ENCODE data around the gene AKT3.

Gene AKT3

GRCh38 chr1:243770860-243771259, 79.2 kb downstream of the AKT3 start:
- FAIRE-seq: no peak
- DNase-seq (ENCODE audit: insufficient read length, low spot score): no peak

DNA sequence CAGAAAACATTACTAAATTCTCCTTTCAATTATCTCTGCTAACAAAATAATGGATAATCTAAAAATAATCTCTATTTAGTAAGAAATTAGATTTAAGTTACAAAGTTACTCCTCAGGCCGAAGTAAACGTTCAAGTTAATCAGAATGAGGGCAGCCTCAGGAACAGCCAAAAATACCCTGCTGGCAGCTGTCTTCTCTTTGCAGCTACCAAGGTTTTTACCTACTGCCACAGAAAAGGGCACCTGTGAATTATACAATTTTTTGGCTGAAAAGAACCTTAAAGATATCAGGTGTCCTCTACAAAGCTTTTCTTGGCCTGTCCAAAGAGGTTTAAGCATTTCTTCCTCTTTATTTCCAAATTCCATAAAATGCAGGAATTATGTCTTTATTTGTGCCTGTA, 84.4 kb downstream of the AKT3 start:
- FAIRE-seq: no peak
- no peak for TF ChIP-seq POU2F2 (IDR thresholded peaks at IDR 0.05; ENCODE audit: low read depth, low read length)
- no peak for TF ChIP-seq POLR2A (IDR thresholded peaks at IDR 0.05; ENCODE audit: low read depth, low read length)
- no peak for TF ChIP-seq TAF1 (IDR thresholded peaks at IDR 0.05; ENCODE audit: low read depth, low read length)
- no peak for TF ChIP-seq PAX5 (IDR thresholded peaks at IDR 0.05; ENCODE audit: insufficient read depth, low read length, severe bottlenecking)

More at GRCh38 chr1:243770860-243771259, 79.2 kb downstream of the AKT3 start:
- no peak for TF ChIP-seq TAF1 (IDR thresholded peaks at IDR 0.05; ENCODE audit: low read depth, low read length)
- no peak for TF ChIP-seq SPI1 (IDR thresholded peaks at IDR 0.05; ENCODE audit: low read depth, low read length)
- no peak for TF ChIP-seq PAX5 (IDR thresholded peaks at IDR 0.05; ENCODE audit: insufficient read depth, low read length, severe bottlenecking)
- TF ChIP-seq POU2F2 (IDR thresholded peaks at IDR 0.05; ENCODE audit: low read depth, low read length): no peak

DNA sequence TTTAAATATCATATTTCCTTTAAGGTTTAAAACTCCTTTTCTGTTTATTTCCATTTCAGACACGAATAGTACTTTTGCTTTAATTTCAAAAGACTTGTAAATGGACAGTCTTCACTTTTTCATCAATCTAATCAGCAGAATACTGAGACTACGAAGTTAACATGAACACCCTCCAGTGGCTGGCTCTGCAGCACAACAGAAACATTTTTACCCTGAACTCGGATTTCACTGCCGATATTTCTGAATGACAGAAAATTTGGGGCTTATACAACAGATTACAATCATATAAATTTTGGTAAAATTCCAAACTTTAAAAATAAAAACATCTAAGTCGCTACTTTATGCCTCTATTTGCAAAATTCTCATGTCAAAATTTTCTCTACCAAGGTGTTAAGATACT, 86.2 kb downstream of the AKT3 start:
- no peak for DNase-seq (ENCODE audit: insufficient read length, low spot score)
- no peak for FAIRE-seq

More for the DNA sequence above, 84.4 kb downstream of the AKT3 start:
- DNase-seq (ENCODE audit: insufficient read length, low spot score): no peak

DNA sequence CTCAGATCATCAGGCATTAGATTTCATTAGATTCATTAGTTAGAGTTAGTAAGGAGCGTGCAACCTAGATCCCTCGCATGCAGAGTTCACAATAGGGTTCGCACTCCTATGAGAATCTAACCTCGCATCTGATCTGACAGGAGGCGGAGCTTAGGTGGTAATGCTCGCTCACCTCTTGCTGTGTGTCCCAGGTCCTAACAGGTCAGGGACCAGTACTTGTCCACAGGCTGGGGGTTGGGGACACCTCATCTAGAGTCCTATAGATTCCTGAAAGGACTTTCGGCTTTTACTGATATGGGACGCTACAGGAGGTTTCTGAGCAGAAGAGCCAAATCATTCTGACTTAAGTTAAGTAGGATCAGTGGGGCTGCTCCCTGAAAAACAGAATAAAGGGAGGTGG, 91.4 kb downstream of the AKT3 start:
- DNase-seq (ENCODE audit: insufficient read length, low spot score) (no peak), FAIRE-seq (no peak)
- no peak for TF ChIP-seq TAF1 (IDR thresholded peaks at IDR 0.05; ENCODE audit: low read depth, low read length)
- no peak for TF ChIP-seq POLR2A (IDR thresholded peaks at IDR 0.05; ENCODE audit: low read depth, low read length)
- TF ChIP-seq PAX5 (IDR thresholded peaks at IDR 0.05; ENCODE audit: insufficient read depth, low read length, severe bottlenecking): no peak
- TF ChIP-seq POLR2AphosphoS5 (IDR thresholded peaks at IDR 0.05; ENCODE audit: low read depth, low read length): no peak
- no peak for TF ChIP-seq POU2F2 (IDR thresholded peaks at IDR 0.05; ENCODE audit: low read depth, low read length)
- TF ChIP-seq SPI1 (IDR thresholded peaks at IDR 0.05; ENCODE audit: low read depth, low read length): no peak

More for the DNA sequence above, 86.2 kb downstream of the AKT3 start:
- TF ChIP-seq POLR2AphosphoS5 (IDR thresholded peaks at IDR 0.05; ENCODE audit: low read depth, low read length): no peak
- no peak for TF ChIP-seq PAX5 (IDR thresholded peaks at IDR 0.05; ENCODE audit: insufficient read depth, low read length, severe bottlenecking)
- no peak for TF ChIP-seq POLR2A (IDR thresholded peaks at IDR 0.05; ENCODE audit: low read depth, low read length)
- no peak for TF ChIP-seq POU2F2 (IDR thresholded peaks at IDR 0.05; ENCODE audit: low read depth, low read length)
- TF ChIP-seq TAF1 (IDR thresholded peaks at IDR 0.05; ENCODE audit: low read depth, low read length): no peak
- no peak for TF ChIP-seq SPI1 (IDR thresholded peaks at IDR 0.05; ENCODE audit: low read depth, low read length)

DNA sequence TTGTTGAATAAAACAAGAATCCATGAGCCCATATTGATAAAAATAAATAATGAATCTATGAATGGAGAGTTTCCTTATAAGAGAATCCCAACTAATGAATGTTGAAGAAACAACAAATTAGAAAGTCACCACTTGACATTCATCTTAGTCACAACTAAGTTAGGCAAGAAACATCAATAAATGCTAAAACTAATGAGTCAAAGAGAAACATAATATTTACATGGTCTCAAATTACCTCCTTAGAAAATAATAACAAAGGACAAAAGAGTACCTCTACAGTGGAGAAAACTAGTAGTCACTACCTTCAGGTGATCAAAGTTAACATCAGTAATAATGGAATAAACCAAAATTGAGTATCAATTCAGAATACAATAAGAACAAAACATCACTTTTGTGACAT, 93.5 kb downstream of the AKT3 start:
- TF ChIP-seq POLR2AphosphoS5 (IDR thresholded peaks at IDR 0.05; ENCODE audit: low read depth, low read length): no peak
- TF ChIP-seq POU2F2 (IDR thresholded peaks at IDR 0.05; ENCODE audit: low read depth, low read length): no peak
- no peak for TF ChIP-seq SPI1 (IDR thresholded peaks at IDR 0.05; ENCODE audit: low read depth, low read length)
- TF ChIP-seq PAX5 (IDR thresholded peaks at IDR 0.05; ENCODE audit: insufficient read depth, low read length, severe bottlenecking): no peak
- no peak for TF ChIP-seq TAF1 (IDR thresholded peaks at IDR 0.05; ENCODE audit: low read depth, low read length)
- TF ChIP-seq POLR2A (IDR thresholded peaks at IDR 0.05; ENCODE audit: low read depth, low read length): no peak
- no peak for DNase-seq (ENCODE audit: insufficient read length, low spot score)
- no peak for FAIRE-seq

GRCh38 chr1:243754348-243754747, 95.7 kb downstream of the AKT3 start:
- TF ChIP-seq SPI1 (IDR thresholded peaks at IDR 0.05; ENCODE audit: low read depth, low read length) (no peak), POU2F2 (IDR thresholded peaks at IDR 0.05; ENCODE audit: low read depth, low read length) (no peak), POLR2A (IDR thresholded peaks at IDR 0.05; ENCODE audit: low read depth, low read length) (no peak), TAF1 (IDR thresholded peaks at IDR 0.05; ENCODE audit: low read depth, low read length) (no peak), PAX5 (IDR thresholded peaks at IDR 0.05; ENCODE audit: insufficient read depth, low read length, severe bottlenecking) (no peak), POLR2AphosphoS5 (IDR thresholded peaks at IDR 0.05; ENCODE audit: low read depth, low read length) (no peak)
- DNase-seq (ENCODE audit: insufficient read length, low spot score): no peak
- FAIRE-seq: no peak

- TF ChIP-seq TAF1 (IDR thresholded peaks at IDR 0.05; ENCODE audit: low read depth, low read length) (no peak), POLR2AphosphoS5 (IDR thresholded peaks at IDR 0.05; ENCODE audit: low read depth, low read length) (no peak), POLR2A (IDR thresholded peaks at IDR 0.05; ENCODE audit: low read depth, low read length) (no peak), POU2F2 (IDR thresholded peaks at IDR 0.05; ENCODE audit: low read depth, low read length) (no peak), SPI1 (IDR thresholded peaks at IDR 0.05; ENCODE audit: low read depth, low read length) (no peak), PAX5 (IDR thresholded peaks at IDR 0.05; ENCODE audit: insufficient read depth, low read length, severe bottlenecking) (no peak)
- FAIRE-seq (no peak), DNase-seq (ENCODE audit: insufficient read length, low spot score) (no peak)
Observed at GRCh38 chr1:243751506-243751905, 98.5 kb downstream of the AKT3 start.

DNA sequence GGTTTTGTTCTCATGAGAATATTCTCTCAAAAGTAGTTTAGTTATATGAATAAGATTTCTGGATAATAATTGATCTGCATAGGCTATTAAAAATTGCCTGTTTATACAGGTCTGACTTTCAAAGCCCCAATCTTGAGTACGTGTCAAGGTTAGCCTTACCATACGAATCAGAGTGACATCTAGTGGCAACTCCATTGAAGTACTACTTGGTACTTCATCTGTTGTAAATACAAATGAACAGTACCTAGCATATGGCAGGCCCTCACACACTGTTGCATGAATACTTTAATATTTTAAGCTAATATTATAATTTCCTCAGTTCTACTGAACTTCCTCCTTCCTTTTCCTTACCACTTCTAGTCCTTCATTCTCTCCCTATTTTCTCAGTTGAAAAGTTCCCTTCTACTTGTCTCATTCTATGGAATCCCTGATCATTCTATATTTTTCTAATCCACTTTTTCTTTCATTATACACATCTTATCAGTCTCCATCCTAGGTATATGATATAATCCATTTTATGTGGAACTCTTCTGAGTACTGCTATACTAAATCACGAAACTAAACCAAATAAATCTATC, 101.2 kb downstream of the AKT3 start:
- peak; percentile 34 for DNase-seq (ENCODE audit: insufficient read length, low spot score)
- TF ChIP-seq POLR2A (IDR thresholded peaks at IDR 0.05; ENCODE audit: low read depth, low read length) (no peak), SPI1 (IDR thresholded peaks at IDR 0.05; ENCODE audit: low read depth, low read length) (no peak), POLR2AphosphoS5 (IDR thresholded peaks at IDR 0.05; ENCODE audit: low read depth, low read length) (no peak), POU2F2 (IDR thresholded peaks at IDR 0.05; ENCODE audit: low read depth, low read length) (no peak), TAF1 (IDR thresholded peaks at IDR 0.05; ENCODE audit: low read depth, low read length) (no peak), PAX5 (IDR thresholded peaks at IDR 0.05; ENCODE audit: insufficient read depth, low read length, severe bottlenecking) (no peak)
- peak; percentile 97 for FAIRE-seq

DNA sequence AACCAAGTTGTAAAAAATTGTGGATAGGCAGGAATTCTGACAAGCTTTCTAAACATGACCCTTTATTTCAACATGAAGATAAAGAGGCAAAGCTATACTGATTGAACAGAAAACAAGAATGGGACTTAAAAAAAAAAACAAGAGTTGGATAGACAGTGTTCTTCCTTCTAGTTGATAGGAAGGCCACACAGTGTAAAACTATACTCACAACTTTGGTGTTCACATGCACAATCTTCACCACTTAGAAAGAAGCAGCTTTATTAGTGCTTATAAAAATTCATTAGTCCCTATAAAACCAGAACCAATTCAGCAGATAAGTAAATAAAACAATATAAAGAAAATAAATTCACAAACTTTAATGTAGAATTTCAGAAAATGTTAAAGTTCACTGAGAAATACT, 101.8 kb downstream of the AKT3 start:
- TF ChIP-seq POLR2AphosphoS5 (IDR thresholded peaks at IDR 0.05; ENCODE audit: low read depth, low read length) (no peak), TAF1 (IDR thresholded peaks at IDR 0.05; ENCODE audit: low read depth, low read length) (no peak), PAX5 (IDR thresholded peaks at IDR 0.05; ENCODE audit: insufficient read depth, low read length, severe bottlenecking) (no peak), POLR2A (IDR thresholded peaks at IDR 0.05; ENCODE audit: low read depth, low read length) (no peak), POU2F2 (IDR thresholded peaks at IDR 0.05; ENCODE audit: low read depth, low read length) (no peak), SPI1 (IDR thresholded peaks at IDR 0.05; ENCODE audit: low read depth, low read length) (no peak)
- FAIRE-seq: no peak
- DNase-seq (ENCODE audit: insufficient read length, low spot score): no peak

DNA sequence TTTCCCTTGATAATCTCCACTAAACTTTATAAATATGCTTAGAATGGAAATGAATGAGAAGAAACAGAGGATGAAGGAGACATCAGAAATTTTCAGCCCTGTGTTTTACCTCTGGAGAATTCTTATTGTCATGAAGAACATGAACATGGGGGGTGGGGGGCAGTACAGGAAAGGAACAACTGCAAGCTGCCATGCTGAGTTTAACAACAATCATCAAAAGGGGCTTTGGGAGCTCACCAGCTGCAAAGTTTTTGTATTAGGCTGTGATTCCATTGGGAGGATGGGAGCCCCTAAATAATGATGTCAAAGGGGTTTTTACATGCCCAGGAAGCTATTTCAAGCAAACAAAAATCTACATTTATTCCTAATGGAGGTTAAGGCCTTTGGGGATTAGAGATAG, 103.3 kb downstream of the AKT3 start:
- FAIRE-seq (no peak), DNase-seq (ENCODE audit: insufficient read length, low spot score) (no peak)
- TF ChIP-seq POU2F2 (IDR thresholded peaks at IDR 0.05; ENCODE audit: low read depth, low read length) (no peak), SPI1 (IDR thresholded peaks at IDR 0.05; ENCODE audit: low read depth, low read length) (no peak), PAX5 (IDR thresholded peaks at IDR 0.05; ENCODE audit: insufficient read depth, low read length, severe bottlenecking) (no peak), POLR2AphosphoS5 (IDR thresholded peaks at IDR 0.05; ENCODE audit: low read depth, low read length) (no peak), POLR2A (IDR thresholded peaks at IDR 0.05; ENCODE audit: low read depth, low read length) (no peak), TAF1 (IDR thresholded peaks at IDR 0.05; ENCODE audit: low read depth, low read length) (no peak)

All from GM12891 (cell line).